Keratinocyte (primary cell): ENCODE results near the gene GTF2H1. TPM values are rescaled to one million over a fixed set of nuclear protein-coding genes. Genes with fewer than 3 reads are reported as not detected.

Source experiments
- DNase-seq: peaks from one replicate; pipeline ENCODE4 v3.0.0-alpha.2; 2011; ENCODE audit warnings: low read depth, missing footprints, low spot score
- FAIRE-seq: peaks from 2 replicates; lab custom pipeline; 2011; peaks lifted over from hg19 to GRCh38; lab: Jason Lieb, UNC
- H2AFZ ChIP-seq: 2 replicates; pipeline ENCODE4 v1.6.0; 2012; ENCODE audit warnings: low read length, control low read depth, inconsistent platforms; ENCODE audit not compliant: control insufficient read depth
- H3K27ac ChIP-seq: 2 replicates; pipeline ENCODE4 v1.5.1; 2011; ENCODE audit warnings: low read length; ENCODE audit not compliant: control insufficient read depth, insufficient read depth
- H3K27me3 ChIP-seq: 3 replicates; pipeline ENCODE4 v1.6.0; 2011; ENCODE audit warnings: low read length; ENCODE audit not compliant: control insufficient read depth, insufficient read depth; ENCODE audit errors: extremely low read depth
- H3K36me3 ChIP-seq, 2 experiments: 2 replicates in 1 of 2; 3 replicates in 1 of 2; pipeline ENCODE4 v1.5.1; 2011; ENCODE audit warnings: low read length in 2 of 2, mild to moderate bottlenecking in 1 of 2; ENCODE audit not compliant: control insufficient read depth in 2 of 2, insufficient read depth in 2 of 2; ENCODE audit errors: extremely low read depth in 1 of 2
- H3K4me1 ChIP-seq: 3 replicates; pipeline ENCODE4 v1.5.1; 2011; ENCODE audit warnings: low read length; ENCODE audit not compliant: control insufficient read depth, insufficient read depth; ENCODE audit errors: extremely low read depth
- H3K4me2 ChIP-seq: 3 replicates; pipeline ENCODE4 v1.6.0; 2011; ENCODE audit warnings: low read depth, low read length; ENCODE audit not compliant: control insufficient read depth, insufficient read depth; ENCODE audit errors: extremely low read depth
- H3K4me3 ChIP-seq, 3 experiments: fragments of 200-600 bp in 1 of 3; sonication (generic) in 1 of 3; 2 replicates in 2 of 3; 3 replicates in 1 of 3; pipeline ENCODE4 v1.5.1; 2011 to 2016; ENCODE audit warnings: low read length in 3 of 3, mild to moderate bottlenecking in 3 of 3, control low read depth in 2 of 3, inconsistent platforms in 1 of 3, low read depth in 1 of 3, mixed read lengths in 1 of 3, mixed run types in 1 of 3, moderate library complexity in 1 of 3; ENCODE audit not compliant: control insufficient read depth in 2 of 3, insufficient read depth in 2 of 3; ENCODE audit errors: extremely low read depth in 1 of 3
- H3K79me2 ChIP-seq: 2 replicates; pipeline ENCODE4 v1.6.0; 2012; ENCODE audit warnings: low read length; ENCODE audit not compliant: control insufficient read depth, insufficient read depth
- H3K9ac ChIP-seq: 3 replicates; pipeline ENCODE4 v1.6.0; 2011; ENCODE audit warnings: low read length; ENCODE audit not compliant: control insufficient read depth, insufficient read depth; ENCODE audit errors: extremely low read depth
- H3K9me1 ChIP-seq: 3 replicates; pipeline ENCODE4 v1.6.0; 2011; ENCODE audit warnings: low read length; ENCODE audit not compliant: control insufficient read depth, insufficient read depth; ENCODE audit errors: extremely low read depth
- H3K9me3 ChIP-seq: 2 replicates; pipeline ENCODE4 v1.5.1; 2012; ENCODE audit warnings: low read depth, low read length; ENCODE audit not compliant: control insufficient read depth
- H4K20me1 ChIP-seq: 3 replicates; pipeline ENCODE4 v1.6.0; 2011; ENCODE audit warnings: low read length; ENCODE audit not compliant: control insufficient read depth, insufficient read depth; ENCODE audit errors: extremely low read depth
- CTCF ChIP-seq, 3 experiments: IDR thresholded peaks in 1 of 3; conservative IDR thresholded peaks in 1 of 3; optimal IDR thresholded peaks in 1 of 3; 2 replicates in 2 of 3; 3 replicates in 1 of 3; pipeline versions ENCODE3 to v1.5.1; 2011; ENCODE audit warnings: low read length in 3 of 3, mild to moderate bottlenecking in 3 of 3, moderate library complexity in 2 of 3, control low read depth in 1 of 3, inconsistent platforms in 1 of 3; ENCODE audit not compliant: insufficient read depth in 2 of 3; ENCODE audit errors: extremely low read depth in 1 of 3
- EZH2 ChIP-seq: IDR thresholded peaks from one replicate; pipeline ENCODE4 v1.6.1; 2012; ENCODE audit warnings: inconsistent platforms, mild to moderate bottlenecking, low read length, moderate library complexity
- dilution Hi-C: fragments of 300-500 bp; cut with MboI; formaldehyde crosslinking; loops from one replicate; pipeline ENCODE4 v1.7.0; 2020; ENCODE audit warnings: low sequenced_read_pairs; ENCODE audit not compliant: extremely low pct_ligation_motif_present
- polyA plus RNA-seq, 5 experiments: library from polyadenylated mRNA; depleted of rRNA in 3 of 5; stranded (reverse) in 3 of 5; stranded (forward) in 1 of 5; unstranded in 1 of 5; fragments of >200 nt; gene quantifications; 1 replicate in 1 of 5; 2 replicates in 3 of 5; 3 replicates in 1 of 5; pipeline versions ENCODE4 v1.2.1 to v1.2.3, GENCODE V29; 2011 to 2012; ENCODE audit warnings: missing spikeins in 2 of 5, low read depth in 1 of 5, low replicate concordance in 1 of 5

Gene GTF2H1
- polyA plus RNA-seq, 1 donor (not counting 4 experiments of a cell fraction or from before 2014, with no cell fraction given), result 42.1 TPM

DNA sequence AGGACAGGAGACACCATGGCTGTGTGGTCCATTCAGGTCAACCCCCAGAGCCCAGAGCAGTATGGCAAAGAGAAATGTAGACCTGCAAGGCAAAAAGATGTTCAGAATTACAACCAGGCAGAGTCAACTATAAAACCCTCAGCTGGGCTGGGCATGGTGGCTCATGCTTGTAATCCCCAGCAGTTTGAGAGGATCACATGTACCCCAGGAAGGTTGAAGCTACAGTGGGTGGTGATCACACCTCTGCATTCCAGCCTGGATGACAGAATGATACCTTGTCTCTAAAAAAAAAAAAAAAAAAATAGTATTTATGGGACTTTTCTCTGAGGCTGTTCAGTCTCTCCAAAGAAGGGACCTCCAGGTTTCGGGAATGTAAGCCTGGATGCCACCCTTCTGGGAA lies 53.6 kb downstream of the GTF2H1 start:
- no peak overlapping the region for H3K9ac ChIP-seq
- H3K4me2 ChIP-seq, result no peak overlapping the region
- H3K27me3 ChIP-seq, result no peaks in the 10 kb centered on the region
- no peaks in the 10 kb centered on the region for H3K79me2 ChIP-seq
- no peak overlapping the region for H3K4me3 ChIP-seq
- H3K4me1 ChIP-seq, result no peaks in the 10 kb centered on the region
- no peaks in the 10 kb centered on the region for H3K9me3 ChIP-seq
- H2AFZ ChIP-seq, result no peak overlapping the region
- no peak for TF ChIP-seq EZH2
- TF ChIP-seq CTCF (optimal IDR thresholded peaks at IDR 0.05 in 1 of 3, IDR thresholded peaks at IDR 0.05 in 1 of 3, conservative IDR thresholded peaks at IDR 0.05 in 1 of 3; ENCODE audit: extremely low read depth in 1 of 3, insufficient read depth in 2 of 3, low read length in 3 of 3), result no peak
- no peak overlapping the region for H3K27ac ChIP-seq
- H3K9me1 ChIP-seq, result no peaks in the 10 kb centered on the region
- DNase-seq, result no peak
- FAIRE-seq, result no peak
- dilution Hi-C loops, result no loop called here
- H4K20me1 ChIP-seq, result no peaks in the 10 kb centered on the region
- no peaks in the 10 kb centered on the region for H3K36me3 ChIP-seq

GRCh38 chr11:18379201-18379600 lies 56.8 kb downstream of the GTF2H1 start:
- H3K27me3 ChIP-seq, result no peaks in the 10 kb centered on the region
- dilution Hi-C loops, result no loop called here
- H3K9me1 ChIP-seq, result no peaks in the 10 kb centered on the region
- no peak overlapping the region for H2AFZ ChIP-seq
- no peak for DNase-seq
- H3K9ac ChIP-seq, result no peak overlapping the region
- H3K27ac ChIP-seq, result no peak overlapping the region
- H3K4me2 ChIP-seq, result no peak overlapping the region
- H3K4me1 ChIP-seq, result peaks cover 15% of the 10 kb centered on the region
- no peak for FAIRE-seq
- no peaks in the 10 kb centered on the region for H3K79me2 ChIP-seq
- no peaks in the 10 kb centered on the region for H4K20me1 ChIP-seq
- no peaks in the 10 kb centered on the region for H3K9me3 ChIP-seq
- no peaks in the 10 kb centered on the region for H3K36me3 ChIP-seq
- H3K4me3 ChIP-seq, result no peak overlapping the region
- no peak for TF ChIP-seq EZH2
- TF ChIP-seq CTCF (optimal IDR thresholded peaks at IDR 0.05 in 1 of 3, IDR thresholded peaks at IDR 0.05 in 1 of 3, conservative IDR thresholded peaks at IDR 0.05 in 1 of 3; ENCODE audit: extremely low read depth in 1 of 3, insufficient read depth in 2 of 3, low read length in 3 of 3), result no peak
